Loucy (cell line): ENCODE data around the gene CHST11.

Experiments used
- CTCF ChIP-seq: fragments of 200-600 bp; sonication (generic); conservative IDR thresholded peaks from 2 replicates; pipeline ENCODE4 v1.5.1; 2014; ENCODE audit warnings: mild to moderate bottlenecking, antibody characterized with exemption, low read length
- EZH2phosphoT487 ChIP-seq: fragments of 200-600 bp; IDR thresholded peaks from 2 replicates; pipeline ENCODE4 v1.6.1; 2018; ENCODE audit warnings: antibody characterized with exemption, mild to moderate bottlenecking, moderate library complexity, borderline replicate concordance

- TF ChIP-seq CTCF (no peak), EZH2phosphoT487 (no peak)
Observed at GRCh38 chr12:104477510-104478390, 21.0 kb downstream of the CHST11 start.
